Heart left ventricle (tissue), 16 donors: ENCODE measurements around the gene C1orf115. TPM values are rescaled to one million over a fixed set of nuclear protein-coding genes. Genes with fewer than 3 reads are reported as not detected.

Experiments
- ATAC-seq, 4 donors: fragments of 200-7000 bp; cut with Tn5 transposase; one replicate each; pipeline ENCODE4 v1.9.1; 2020 to 2022; ENCODE audit warnings: moderate library complexity in 4 of 4, mild to moderate bottlenecking in 3 of 4, moderate number of reproducible peaks in 1 of 4
- DNase-seq, 5 donors: peaks; one replicate each; pipeline ENCODE4 v3.0.0-alpha.2; 2020
- H3K27ac ChIP-seq, 12 donors: fragments of 200-600 bp; sonication (generic) in 4 of 12; one replicate each; pipeline versions ENCODE4 v1.5.0 to v1.8.0; 2016 to 2022; ENCODE audit warnings: mild to moderate bottlenecking in 2 of 12
- H3K27me3 ChIP-seq, 9 donors: fragments of 200-600 bp; sonication (generic) in 2 of 9; one replicate each; pipeline versions ENCODE4 v1.5.1 to v1.8.0; 2016 to 2022; ENCODE audit warnings: mild to moderate bottlenecking in 3 of 9
- H3K36me3 ChIP-seq, 9 donors: fragments of 200-600 bp; sonication (generic) in 2 of 9; one replicate each; pipeline versions ENCODE4 v1.5.0 to v1.8.0; 2018 to 2022; ENCODE audit warnings: mild to moderate bottlenecking in 2 of 9
- H3K4me1 ChIP-seq, 12 donors: fragments of 200-600 bp; sonication (generic) in 4 of 12; one replicate each; pipeline versions ENCODE4 v1.5.0 to v1.8.0; 2016 to 2022; ENCODE audit warnings: mild to moderate bottlenecking in 3 of 12
- H3K4me3 ChIP-seq, 12 donors: fragments of 200-600 bp; sonication (generic) in 4 of 12; one replicate each; pipeline versions ENCODE4 v1.5.0 to v1.8.0; 2017 to 2022; ENCODE audit warnings: mild to moderate bottlenecking in 9 of 12, moderate library complexity in 4 of 12
- H3K9me3 ChIP-seq, 12 donors: fragments of 200-600 bp; sonication (generic) in 4 of 12; one replicate each; pipeline versions ENCODE4 v1.5.0 to v1.8.0; 2016 to 2022; ENCODE audit warnings: mild to moderate bottlenecking in 1 of 12
- CTCF ChIP-seq, 12 donors: fragments of 200-600 bp; sonication (generic) in 4 of 12; IDR thresholded peaks; one replicate each; pipeline versions ENCODE4 v1.5.0 to v1.8.0; 2018 to 2022; ENCODE audit warnings: antibody characterized with exemption in 12 of 12, mild to moderate bottlenecking in 5 of 12
- POLR2A ChIP-seq, 2 donors: fragments of 450-650 bp; IDR thresholded peaks; one replicate each; pipeline ENCODE4 v1.6.1; 2017; ENCODE audit warnings: antibody characterized with exemption in 2 of 2, mild to moderate bottlenecking in 2 of 2, moderate library complexity in 2 of 2
- WGBS, 4 donors: extraction: QIAGEN DNeasy Blood & Tissue Kit in 2 of 4; methylation state at CpG; one replicate each; pipeline versions ENCODE4 v1.1.5 to v1.1.7; 2013 to 2018; 5-methylcytosine and 5-hydroxymethylcytosine counted together
- intact Hi-C, 10 donors: fragments of 100-400 bp; cut with DNase I; formaldehyde crosslinking; loops; one replicate each; pipeline versions ENCODE4 v1.11.1 to v1.14.2; 2022
- polyA plus RNA-seq, 2 donors: library from polyadenylated mRNA; stranded (reverse); fragments of 200-250 nt; gene quantifications; one replicate each; pipeline ENCODE4 v1.2.3, GENCODE V29; 2013
- total RNA-seq, 9 donors: library from RNA; depleted of rRNA in 2 of 9; stranded (reverse); fragments of >200 nt in 2 of 9; fragmentation: NEBNext Ultra II Directional in 3 of 9; extraction: Animal tissue kit (Norgen Biotek cat#: 25700) in 3 of 9; gene quantifications; one replicate each; pipeline versions ENCODE4 v1.1.0 to v1.2.4, GENCODE V29; 2016 to 2023
- donor health status: ischemic (EF 13 %, LVEDD 7.1; RV severe dilation, severe dysfunction).
- donor health status: healthy with polysubstance abuse.
- donor health status: DM: no; HTN: yes; CAD: no.
- donor health status: DM: no; HTN: no; CAD: no.
- donor health status: ischemic (EF 25% LVEDD 6.9; RV normal size, moderate dysfunction).
- donor health status: ischemic (EF 25% LVEDD 5.7; RV mildly dilated, moderate dysfunction).
- donor health status: healthy.
- donor health status: DM: yes; HTN: yes; CAD: no.
- donor health status: ischemic (EF 35%, LVEDD 5.7; RV mildly dilated, moderate dysfunction).
- donor health status: nonischemic (EF 11% LVEDD 7.7; RV severe dilation, severe dysfunction).
- donor health status: DM: yes; HTN: yes; CAD: no.
- donor health status: PGD.
- donor health status: ischemic (EF 29% LVEDD 5.4; RV normal size, mild dysfunction).
- donor health status: nonischemic (EF 23%, LVEDD 6.1; RV moderate dilation, normal function).

C1orf115 gene
- total and polyA plus RNA-seq, 11 donors = 8.5 to 39.0 (median 16.3) TPM

GRCh38 chr1:220748089-220748934, 58.1 kb downstream of the C1orf115 start, which contains the start of gene MTARC2:
MTARC2 (plus strand) TSS chr1:220748322; CDS start chr1:220748532, 210 bp downstream.
- Histone ChIP-seq H3K4me3 (peak within 1 kb of the TSS; percentile 53 to 100 (median 85)), H3K4me1 (peaks cover 4 to 55% (median 36%) of the 10 kb centered on the region in 12 donors), H3K27me3 (peaks cover 0 to 4% (median 0%) of the 10 kb centered on the region in 9 donors), H3K36me3 (no peaks in the 10 kb centered on the region), H3K27ac (peak within 1 kb of the TSS; percentile 66 to 98 (median 92)), H3K9me3 (no peaks in the 10 kb centered on the region)
- ATAC-seq (peak; percentile 97 to 98 (median 98)), DNase-seq (peak; percentile 87 to 90 (median 89))
- TF ChIP-seq POLR2A (IDR thresholded peaks at IDR 0.05) = peak in 1 of 2 donors; percentile 94
- TF ChIP-seq CTCF (IDR thresholded peaks at IDR 0.05) = no peak
- WGBS, 4 donors = 0 to 1% (median 0%) methylated on average over 33 to 77 of the region's 77 CpGs
- intact Hi-C loops = loop anchor here in 3 of 10 donors (1.0 to 10.0 kb wide), 3 partner anchors 58 to 474 kb away; partner anchors contain the start of genes C1orf115 (in 1 of the 3), MARK1 (in 1 of the 3) and RAB3GAP2 (in 1 of the 3)

Other genes starting within 250 kb of the C1orf115 start
- 10 to 100 TPM; 12.1 to 25.1 (median 16.7) TPM for gene MARK1, start 162.2 kb upstream of the C1orf115 start, total RNA-seq
- gene MARK1, start 162.2 kb upstream of the C1orf115 start, polyA plus RNA-seq = 10 to 100 TPM in 1 of 2 donors, 1 to 10 TPM in 1; 4.0 to 13.1 TPM
- 10 to 100 TPM; 16.5 to 29.1 (median 24.2) TPM for gene MTARC2, start 58.0 kb downstream of the C1orf115 start, total RNA-seq
- gene MTARC2, start 58.0 kb downstream of the C1orf115 start, polyA plus RNA-seq = 10 to 100 TPM; 10.4 to 17.3 TPM
- gene MTARC1, start 96.5 kb downstream of the C1orf115 start, total RNA-seq = 10 to 100 TPM in 4 of 9 donors, 1 to 10 TPM in 5; 2.3 to 22.8 (median 6.4) TPM
- 10 to 100 TPM in 1 of 2 donors, 1 to 10 TPM in 1; 3.7 to 11.2 TPM for gene MTARC1, start 96.5 kb downstream of the C1orf115 start, polyA plus RNA-seq
- 10 to 100 TPM in 3 of 9 donors, 1 to 10 TPM in 6; 3.3 to 14.8 (median 6.7) TPM for gene HLX, start 189.1 kb downstream of the C1orf115 start, total RNA-seq
- 1 to 10 TPM; 3.7 to 7.6 TPM for gene HLX, start 189.1 kb downstream of the C1orf115 start, polyA plus RNA-seq